Parathyroid adenoma (tissue), 2 donors: ENCODE results near the gene TMEM52.

Experiments used
- H2AFZ ChIP-seq: fragments of 300-600 bp; sonication (generic); one replicate; pipeline ENCODE4 v1.7.0; 2017; ENCODE audit warnings: antibody characterized with exemption, mild to moderate bottlenecking
- H3K27ac ChIP-seq: fragments of 300-600 bp; sonication (generic); one replicate; pipeline ENCODE4 v1.7.0; 2017
- H3K27me3 ChIP-seq: fragments of 300-600 bp; sonication (generic); one replicate; pipeline ENCODE4 v1.7.0; 2017; ENCODE audit warnings: low read length; ENCODE audit not compliant: control insufficient read depth, insufficient read depth
- H3K36me3 ChIP-seq: fragments of 300-600 bp; sonication (generic); one replicate; pipeline ENCODE4 v1.7.0; 2017; ENCODE audit warnings: low read length; ENCODE audit not compliant: control insufficient read depth, insufficient read depth
- H3K4me1 ChIP-seq: fragments of 300-600 bp; sonication (generic); one replicate; pipeline ENCODE4 v1.7.0; 2017; ENCODE audit warnings: control low read depth
- H3K4me2 ChIP-seq: fragments of 300-600 bp; sonication (generic); one replicate; pipeline ENCODE4 v1.7.0; 2017; ENCODE audit warnings: low read length
- H3K4me3 ChIP-seq: fragments of 300-600 bp; sonication (generic); one replicate; pipeline ENCODE4 v1.7.0; 2017; ENCODE audit warnings: low read depth, low read length
- H3K79me2 ChIP-seq: fragments of 300-600 bp; sonication (generic); one replicate; pipeline ENCODE4 v1.7.0; 2017; ENCODE audit warnings: control low read depth
- H3K9ac ChIP-seq: fragments of 300-600 bp; sonication (generic); one replicate; pipeline ENCODE4 v1.7.0; 2017; ENCODE audit warnings: mild to moderate bottlenecking
- H3K9me3 ChIP-seq: fragments of 300-600 bp; sonication (generic); one replicate; pipeline ENCODE4 v1.7.0; 2017; ENCODE audit warnings: low read length; ENCODE audit not compliant: control insufficient read depth
- TF ChIP-seq, protein P1 (sequence below): fragments of 300-600 bp; sonication (generic); IDR thresholded peaks from one replicate; pipeline ENCODE4 v1.7.0; 2017; ENCODE audit warnings: antibody characterized with exemption, mild to moderate bottlenecking
- donor health status: primary hyperparathyroidism.

TMEM52 gene

DNA sequence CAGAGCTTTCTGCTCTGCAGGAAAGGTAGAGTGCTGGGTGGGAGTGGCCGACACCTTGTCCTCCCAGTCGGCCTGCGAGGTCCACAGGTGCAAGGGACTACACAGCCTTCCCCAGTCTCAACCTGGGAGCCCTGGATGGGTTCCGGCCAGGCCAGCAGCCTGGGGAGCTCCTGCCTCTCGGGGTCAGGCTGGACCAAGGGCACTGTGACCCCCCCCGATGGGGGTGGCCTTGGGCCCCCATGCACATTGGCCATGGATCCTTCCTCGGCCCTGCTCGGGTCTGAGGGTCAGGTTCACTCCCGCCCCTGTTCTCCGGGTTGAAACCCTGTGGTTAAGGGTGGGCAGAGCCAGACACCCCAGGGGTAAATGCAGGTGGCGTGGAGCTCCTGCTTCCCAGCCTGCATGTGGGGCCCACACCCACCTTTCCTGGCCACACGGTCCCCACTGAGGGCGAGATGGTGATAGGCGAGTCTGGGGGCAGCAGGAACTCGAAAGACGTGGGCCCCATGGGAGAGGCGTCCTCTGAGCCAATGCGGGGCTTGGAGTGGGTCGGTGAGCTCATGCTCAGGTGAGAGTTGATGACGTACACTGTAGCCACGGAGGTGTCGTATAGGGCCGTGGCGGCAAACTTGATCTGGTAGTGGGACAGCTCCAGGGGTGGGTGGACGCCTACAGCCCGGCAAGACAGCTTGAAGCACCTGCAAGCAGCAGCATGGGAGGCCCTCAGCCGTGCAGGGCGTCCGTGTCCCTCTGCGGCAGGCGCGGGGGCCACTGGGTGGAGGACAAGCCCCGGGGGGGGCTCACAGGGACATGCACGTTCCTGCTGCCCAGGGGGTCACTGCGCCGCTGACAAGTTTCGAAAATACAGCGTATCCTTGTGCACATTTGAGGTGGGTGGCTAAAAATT, 10.8 kb upstream of the TMEM52 start:
- Histone ChIP-seq H2AFZ (no peak overlapping the region), H3K9ac (no peak overlapping the region), H3K79me2 (no peaks in the 10 kb centered on the region), H3K4me2 (no peak overlapping the region), H3K36me3 (no peaks in the 10 kb centered on the region), H3K9me3 (no peaks in the 10 kb centered on the region), H3K4me1 (no peaks in the 10 kb centered on the region), H3K27ac (no peak overlapping the region), H3K27me3 (no peaks in the 10 kb centered on the region), H3K4me3 (no peak overlapping the region)
- TF ChIP-seq, protein P1, sequence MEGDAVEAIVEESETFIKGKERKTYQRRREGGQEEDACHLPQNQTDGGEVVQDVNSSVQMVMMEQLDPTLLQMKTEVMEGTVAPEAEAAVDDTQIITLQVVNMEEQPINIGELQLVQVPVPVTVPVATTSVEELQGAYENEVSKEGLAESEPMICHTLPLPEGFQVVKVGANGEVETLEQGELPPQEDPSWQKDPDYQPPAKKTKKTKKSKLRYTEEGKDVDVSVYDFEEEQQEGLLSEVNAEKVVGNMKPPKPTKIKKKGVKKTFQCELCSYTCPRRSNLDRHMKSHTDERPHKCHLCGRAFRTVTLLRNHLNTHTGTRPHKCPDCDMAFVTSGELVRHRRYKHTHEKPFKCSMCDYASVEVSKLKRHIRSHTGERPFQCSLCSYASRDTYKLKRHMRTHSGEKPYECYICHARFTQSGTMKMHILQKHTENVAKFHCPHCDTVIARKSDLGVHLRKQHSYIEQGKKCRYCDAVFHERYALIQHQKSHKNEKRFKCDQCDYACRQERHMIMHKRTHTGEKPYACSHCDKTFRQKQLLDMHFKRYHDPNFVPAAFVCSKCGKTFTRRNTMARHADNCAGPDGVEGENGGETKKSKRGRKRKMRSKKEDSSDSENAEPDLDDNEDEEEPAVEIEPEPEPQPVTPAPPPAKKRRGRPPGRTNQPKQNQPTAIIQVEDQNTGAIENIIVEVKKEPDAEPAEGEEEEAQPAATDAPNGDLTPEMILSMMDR, result no peak

DNA sequence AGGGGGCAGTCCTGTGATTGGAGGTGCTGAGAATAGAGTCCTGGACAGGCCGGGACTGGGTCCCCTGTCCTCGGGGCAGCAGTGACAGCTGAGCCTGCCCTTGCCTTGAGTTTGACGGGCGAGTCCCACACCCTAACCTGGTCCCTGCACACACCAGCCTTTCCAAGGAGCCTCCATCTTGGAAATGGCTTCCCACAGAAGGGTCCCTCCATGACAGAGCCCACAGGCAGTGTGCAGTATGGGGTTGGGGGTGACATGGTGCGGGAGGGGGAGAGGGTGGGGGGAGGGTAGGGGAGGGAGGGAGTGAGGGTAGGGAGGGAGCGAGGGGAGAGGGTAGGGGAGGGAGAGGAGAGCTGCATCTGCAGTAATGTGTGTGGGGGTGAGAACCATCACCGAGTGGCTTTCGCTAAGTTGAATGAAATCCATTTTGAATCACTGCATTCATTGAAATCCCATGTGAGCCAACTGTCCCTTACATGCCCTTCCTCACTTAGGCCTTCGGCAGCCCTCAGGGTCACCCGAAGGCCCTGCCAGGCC, 10.1 kb upstream of the TMEM52 start:
- TF ChIP-seq, protein P1, result no peak
- Histone ChIP-seq H3K27ac (no peak overlapping the region), H2AFZ (no peak overlapping the region), H3K27me3 (no peaks in the 10 kb centered on the region), H3K4me3 (no peak overlapping the region), H3K4me2 (no peak overlapping the region), H3K9ac (no peak overlapping the region), H3K36me3 (no peaks in the 10 kb centered on the region), H3K4me1 (no peaks in the 10 kb centered on the region), H3K79me2 (no peaks in the 10 kb centered on the region), H3K9me3 (no peaks in the 10 kb centered on the region)

DNA sequence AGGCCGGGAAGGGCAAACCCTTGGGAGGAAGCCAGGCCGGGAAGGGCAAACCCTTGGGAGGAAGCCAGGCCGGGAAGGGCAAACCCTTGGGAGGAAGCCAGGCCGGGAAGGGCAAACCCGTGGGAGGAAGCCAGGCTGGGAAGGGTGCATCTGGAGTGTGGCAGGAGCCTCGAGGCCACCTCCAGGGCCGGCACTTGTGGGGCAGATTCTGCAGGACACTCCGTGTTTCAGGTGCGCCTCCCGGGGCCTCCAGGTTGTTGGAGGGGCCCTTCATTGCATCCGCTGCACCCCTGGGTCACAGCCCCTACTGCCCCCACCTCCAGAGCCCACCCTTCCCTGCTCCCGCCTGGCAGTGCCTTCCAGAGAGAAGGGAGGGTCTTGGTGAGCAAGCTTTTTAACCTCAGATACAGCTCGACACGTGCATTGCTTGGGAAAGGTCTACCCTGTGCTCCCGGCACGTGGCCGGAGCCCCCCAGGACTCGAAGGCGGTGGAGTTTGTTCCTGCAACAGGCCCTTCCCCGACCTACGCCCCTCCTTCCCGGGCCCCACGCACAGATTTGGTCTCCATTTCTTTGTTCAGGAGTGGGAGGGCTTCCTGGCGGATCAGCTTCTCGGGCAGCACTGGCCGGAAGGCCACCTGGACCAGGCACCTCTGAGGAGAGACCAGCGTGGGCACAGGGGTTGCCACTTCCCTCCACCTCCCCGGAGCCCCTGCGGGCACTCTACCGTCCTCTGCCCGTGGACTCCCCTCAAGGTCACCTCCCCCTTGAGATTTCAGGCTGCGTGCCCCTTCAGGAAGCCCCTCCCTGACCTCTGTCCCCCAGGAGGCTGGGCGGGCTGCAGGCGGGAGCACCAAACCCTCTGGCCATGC, 9.4 kb upstream of the TMEM52 start:
- no peaks in the 10 kb centered on the region for H3K27me3 ChIP-seq
- H3K36me3 ChIP-seq, result no peaks in the 10 kb centered on the region
- no peaks in the 10 kb centered on the region for H3K9me3 ChIP-seq
- no peak overlapping the region for H3K4me2 ChIP-seq
- no peak overlapping the region for H2AFZ ChIP-seq
- H3K27ac ChIP-seq, result no peak overlapping the region
- TF ChIP-seq, protein P1, result no peak
- no peaks in the 10 kb centered on the region for H3K4me1 ChIP-seq
- no peak overlapping the region for H3K9ac ChIP-seq
- H3K79me2 ChIP-seq, result no peaks in the 10 kb centered on the region
- H3K4me3 ChIP-seq, result no peak overlapping the region

DNA sequence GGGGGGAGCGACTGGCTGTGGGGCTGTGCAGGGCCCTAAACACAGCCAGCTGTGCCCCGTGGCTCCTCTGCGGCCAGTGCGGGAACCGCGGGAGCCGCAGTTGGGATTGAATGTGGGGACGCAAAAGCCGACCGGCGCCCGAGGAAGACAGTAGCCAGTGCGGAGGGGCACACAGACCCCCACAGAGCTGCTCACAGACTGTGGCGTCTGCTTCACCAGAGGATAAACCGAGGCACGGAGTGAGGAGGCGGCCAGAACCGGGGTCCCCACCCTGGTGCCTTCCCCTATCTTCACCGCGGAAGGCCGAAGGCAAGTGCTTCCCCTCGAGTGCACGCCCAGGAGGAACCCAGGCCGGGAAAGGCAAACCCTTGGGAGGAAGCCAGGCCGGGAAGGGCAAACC, 8.7 kb upstream of the TMEM52 start:
- Histone ChIP-seq H3K27ac (no peak overlapping the region), H3K9ac (no peak overlapping the region)

More for the DNA sequence above, 8.7 kb upstream of the TMEM52 start:
- Histone ChIP-seq H3K9me3 (no peaks in the 10 kb centered on the region), H3K36me3 (no peaks in the 10 kb centered on the region), H2AFZ (no peak overlapping the region), H3K79me2 (no peaks in the 10 kb centered on the region), H3K4me2 (no peak overlapping the region), H3K27me3 (no peaks in the 10 kb centered on the region), H3K4me3 (no peak overlapping the region), H3K4me1 (no peaks in the 10 kb centered on the region)
- TF ChIP-seq, protein P1, result no peak
